OCI-LY1 (cell line): ENCODE results near the gene LCOR.

Experiments
- EZH2 ChIP-seq: fragments of 200-600 bp; sonication (generic), shearing (Covaris generic); IDR thresholded peaks from 2 replicates; pipeline ENCODE4 v1.8.0; 2017; ENCODE audit warnings: borderline replicate concordance, mixed run types, mild to moderate bottlenecking, antibody characterized with exemption, low read length, moderate library complexity, mixed read lengths
- TF ChIP-seq, protein P1 (sequence below): fragments of 200-600 bp; sonication (generic), shearing (Covaris generic); IDR thresholded peaks from 2 replicates; pipeline ENCODE4 v1.5.1; 2017; ENCODE audit warnings: mild to moderate bottlenecking, antibody characterized with exemption, low read length, moderate library complexity, mixed read lengths

DNA sequence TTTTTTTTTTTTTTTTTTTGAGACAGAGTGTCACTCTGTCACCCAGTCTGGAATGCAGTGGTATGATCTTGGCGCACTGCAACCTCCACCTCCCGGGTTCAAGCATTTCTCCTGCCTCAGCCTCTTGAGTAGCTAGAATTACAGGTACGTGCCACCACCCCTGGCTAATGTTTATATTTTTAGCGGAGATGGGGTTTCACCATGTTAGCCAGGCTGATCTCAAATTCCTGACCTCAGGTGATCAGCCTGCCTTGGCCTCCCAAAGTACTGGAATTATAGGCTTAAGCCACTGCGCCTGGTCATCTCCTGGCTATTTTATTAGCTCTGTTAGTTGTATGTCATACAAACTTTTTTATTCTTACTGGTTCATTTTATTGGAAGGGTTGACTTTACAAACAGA is 103.0 kb downstream of the LCOR start:
- TF ChIP-seq, protein P1, sequence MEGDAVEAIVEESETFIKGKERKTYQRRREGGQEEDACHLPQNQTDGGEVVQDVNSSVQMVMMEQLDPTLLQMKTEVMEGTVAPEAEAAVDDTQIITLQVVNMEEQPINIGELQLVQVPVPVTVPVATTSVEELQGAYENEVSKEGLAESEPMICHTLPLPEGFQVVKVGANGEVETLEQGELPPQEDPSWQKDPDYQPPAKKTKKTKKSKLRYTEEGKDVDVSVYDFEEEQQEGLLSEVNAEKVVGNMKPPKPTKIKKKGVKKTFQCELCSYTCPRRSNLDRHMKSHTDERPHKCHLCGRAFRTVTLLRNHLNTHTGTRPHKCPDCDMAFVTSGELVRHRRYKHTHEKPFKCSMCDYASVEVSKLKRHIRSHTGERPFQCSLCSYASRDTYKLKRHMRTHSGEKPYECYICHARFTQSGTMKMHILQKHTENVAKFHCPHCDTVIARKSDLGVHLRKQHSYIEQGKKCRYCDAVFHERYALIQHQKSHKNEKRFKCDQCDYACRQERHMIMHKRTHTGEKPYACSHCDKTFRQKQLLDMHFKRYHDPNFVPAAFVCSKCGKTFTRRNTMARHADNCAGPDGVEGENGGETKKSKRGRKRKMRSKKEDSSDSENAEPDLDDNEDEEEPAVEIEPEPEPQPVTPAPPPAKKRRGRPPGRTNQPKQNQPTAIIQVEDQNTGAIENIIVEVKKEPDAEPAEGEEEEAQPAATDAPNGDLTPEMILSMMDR, result no peak
- TF ChIP-seq EZH2, result no peak
